ENCODE data around the gene VPS13D.

Gene VPS13D

GRCh38 chr1:12542616-12543592 is 313.1 kb downstream of the VPS13D start:
- H3K27ac ChIP-seq (ENCODE audit: low read depth, low read length), result no peak overlapping the region
- no peak overlapping the region for H3K9ac ChIP-seq (ENCODE audit: low read depth, low read length)
- no peaks in the 10 kb centered on the region for H3K9me3 ChIP-seq (ENCODE audit: control insufficient read depth, insufficient read depth, low read length)
- H3K27me3 ChIP-seq (ENCODE audit: control insufficient read depth, insufficient read depth, low read length), result no peaks in the 10 kb centered on the region
- peaks cover 15% of the 10 kb centered on the region for H3K4me1 ChIP-seq (ENCODE audit: control insufficient read depth, insufficient read depth, low read length)
- no peaks in the 10 kb centered on the region for H3K36me3 ChIP-seq (ENCODE audit: control insufficient read depth, insufficient read depth, low read length)
- H3K4me3 ChIP-seq (ENCODE audit: low read depth, low read length), result no peak overlapping the region

GRCh38 chr1:12543740-12544154 is 313.9 kb downstream of the VPS13D start:
- Histone ChIP-seq H3K27ac (ENCODE audit: low read depth, low read length) (no peak overlapping the region), H3K9ac (ENCODE audit: low read depth, low read length) (no peak overlapping the region), H3K27me3 (ENCODE audit: control insufficient read depth, insufficient read depth, low read length) (no peaks in the 10 kb centered on the region), H3K4me3 (ENCODE audit: low read depth, low read length) (no peak overlapping the region), H3K36me3 (ENCODE audit: control insufficient read depth, insufficient read depth, low read length) (no peaks in the 10 kb centered on the region), H3K9me3 (ENCODE audit: control insufficient read depth, insufficient read depth, low read length) (no peaks in the 10 kb centered on the region), H3K4me1 (ENCODE audit: control insufficient read depth, insufficient read depth, low read length) (peaks cover 15% of the 10 kb centered on the region)

GRCh38 chr1:12544357-12544756 is 314.5 kb downstream of the VPS13D start:
- no peak overlapping the region for H3K27ac ChIP-seq (ENCODE audit: low read depth, low read length)
- H3K9me3 ChIP-seq (ENCODE audit: control insufficient read depth, insufficient read depth, low read length), result no peaks in the 10 kb centered on the region
- H3K4me3 ChIP-seq (ENCODE audit: low read depth, low read length), result no peak overlapping the region
- H3K27me3 ChIP-seq (ENCODE audit: control insufficient read depth, insufficient read depth, low read length), result no peaks in the 10 kb centered on the region
- no peak overlapping the region for H3K9ac ChIP-seq (ENCODE audit: low read depth, low read length)
- no peaks in the 10 kb centered on the region for H3K36me3 ChIP-seq (ENCODE audit: control insufficient read depth, insufficient read depth, low read length)
- H3K4me1 ChIP-seq (ENCODE audit: control insufficient read depth, insufficient read depth, low read length), result peaks cover 15% of the 10 kb centered on the region

- Histone ChIP-seq H3K9ac (ENCODE audit: low read depth, low read length) (no peak overlapping the region), H3K4me3 (ENCODE audit: low read depth, low read length) (no peak overlapping the region), H3K4me1 (ENCODE audit: control insufficient read depth, insufficient read depth, low read length) (peaks cover 14% of the 10 kb centered on the region), H3K36me3 (ENCODE audit: control insufficient read depth, insufficient read depth, low read length) (no peaks in the 10 kb centered on the region), H3K27ac (ENCODE audit: low read depth, low read length) (no peak overlapping the region), H3K27me3 (ENCODE audit: control insufficient read depth, insufficient read depth, low read length) (no peaks in the 10 kb centered on the region), H3K9me3 (ENCODE audit: control insufficient read depth, insufficient read depth, low read length) (no peaks in the 10 kb centered on the region)
Measured at GRCh38 chr1:12544992-12545391, 315.2 kb downstream of the VPS13D start.

GRCh38 chr1:12546771-12547585 is 317.1 kb downstream of the VPS13D start:
- Histone ChIP-seq H3K4me1 (ENCODE audit: control insufficient read depth, insufficient read depth, low read length) (no peaks in the 10 kb centered on the region), H3K9ac (ENCODE audit: low read depth, low read length) (no peak overlapping the region), H3K36me3 (ENCODE audit: control insufficient read depth, insufficient read depth, low read length) (no peaks in the 10 kb centered on the region), H3K4me3 (ENCODE audit: low read depth, low read length) (no peak overlapping the region), H3K27ac (ENCODE audit: low read depth, low read length) (no peak overlapping the region), H3K27me3 (ENCODE audit: control insufficient read depth, insufficient read depth, low read length) (no peaks in the 10 kb centered on the region), H3K9me3 (ENCODE audit: control insufficient read depth, insufficient read depth, low read length) (no peaks in the 10 kb centered on the region)

GRCh38 chr1:12547586-12548225 is 317.9 kb downstream of the VPS13D start:
- Histone ChIP-seq H3K36me3 (ENCODE audit: control insufficient read depth, insufficient read depth, low read length) (no peaks in the 10 kb centered on the region), H3K27ac (ENCODE audit: low read depth, low read length) (no peak overlapping the region), H3K9me3 (ENCODE audit: control insufficient read depth, insufficient read depth, low read length) (no peaks in the 10 kb centered on the region), H3K4me1 (ENCODE audit: control insufficient read depth, insufficient read depth, low read length) (no peaks in the 10 kb centered on the region), H3K9ac (ENCODE audit: low read depth, low read length) (no peak overlapping the region), H3K4me3 (ENCODE audit: low read depth, low read length) (no peak overlapping the region), H3K27me3 (ENCODE audit: control insufficient read depth, insufficient read depth, low read length) (no peaks in the 10 kb centered on the region)

- Histone ChIP-seq H3K9me3 (ENCODE audit: control insufficient read depth, insufficient read depth, low read length) (no peaks in the 10 kb centered on the region), H3K4me3 (ENCODE audit: low read depth, low read length) (no peak overlapping the region), H3K36me3 (ENCODE audit: control insufficient read depth, insufficient read depth, low read length) (no peaks in the 10 kb centered on the region), H3K4me1 (ENCODE audit: control insufficient read depth, insufficient read depth, low read length) (no peaks in the 10 kb centered on the region; the same call in 1 of the 2 replicates), H3K27ac (ENCODE audit: low read depth, low read length) (no peak overlapping the region), H3K27me3 (ENCODE audit: control insufficient read depth, insufficient read depth, low read length) (no peaks in the 10 kb centered on the region), H3K9ac (ENCODE audit: low read depth, low read length) (no peak overlapping the region)
Measured at GRCh38 chr1:12548279-12548972, 318.6 kb downstream of the VPS13D start.

- no peak overlapping the region for H3K4me3 ChIP-seq (ENCODE audit: low read depth, low read length)
- no peaks in the 10 kb centered on the region for H3K9me3 ChIP-seq (ENCODE audit: control insufficient read depth, insufficient read depth, low read length)
- H3K9ac ChIP-seq (ENCODE audit: low read depth, low read length), result no peak overlapping the region
- no peaks in the 10 kb centered on the region for H3K36me3 ChIP-seq (ENCODE audit: control insufficient read depth, insufficient read depth, low read length)
- H3K27me3 ChIP-seq (ENCODE audit: control insufficient read depth, insufficient read depth, low read length), result no peaks in the 10 kb centered on the region
- no peaks in the 10 kb centered on the region; the same call in 1 of the 2 replicates for H3K4me1 ChIP-seq (ENCODE audit: control insufficient read depth, insufficient read depth, low read length)
- no peak overlapping the region for H3K27ac ChIP-seq (ENCODE audit: low read depth, low read length)
Measured at GRCh38 chr1:12548973-12549459, 319.2 kb downstream of the VPS13D start.

GRCh38 chr1:12549460-12550349 is 319.9 kb downstream of the VPS13D start:
- Histone ChIP-seq H3K4me1 (ENCODE audit: control insufficient read depth, insufficient read depth, low read length) (no peaks in the 10 kb centered on the region; the same call in 1 of the 2 replicates), H3K9me3 (ENCODE audit: control insufficient read depth, insufficient read depth, low read length) (no peaks in the 10 kb centered on the region), H3K36me3 (ENCODE audit: control insufficient read depth, insufficient read depth, low read length) (no peaks in the 10 kb centered on the region), H3K9ac (ENCODE audit: low read depth, low read length) (no peak overlapping the region), H3K27me3 (ENCODE audit: control insufficient read depth, insufficient read depth, low read length) (no peaks in the 10 kb centered on the region), H3K27ac (ENCODE audit: low read depth, low read length) (no peak overlapping the region), H3K4me3 (ENCODE audit: low read depth, low read length) (no peak overlapping the region)
